CD4-positive, CD25-positive, alpha-beta regulatory T cell (primary cell): ENCODE results near the gene GSG1L. TPM values are rescaled to one million over a fixed set of nuclear protein-coding genes. Genes with fewer than 3 reads are reported as not detected.

ENCODE experiments used
- ATAC-seq, 2 donors: fragments of 150-1000 bp; cut with Tn5 transposase; one replicate each; pipeline ENCODE4 v1.10.0; 2021; ENCODE audit warnings: low read depth in 2 of 2, moderate number of reproducible peaks in 2 of 2, moderate library complexity in 1 of 2
- DNase-seq, 3 donors: peaks; one replicate each; pipeline versions ENCODE4 v3.0.0 to v3.0.0-alpha.2; 2012 to 2022; ENCODE audit warnings: mixed read lengths in 1 of 3
- H3K27ac ChIP-seq: one replicate; pipeline ENCODE4 v1.7.0; 2013; ENCODE audit warnings: mild to moderate bottlenecking, low read length; ENCODE audit not compliant: insufficient read depth, poor library complexity, severe bottlenecking
- H3K27me3 ChIP-seq: one replicate; pipeline ENCODE4 v1.7.0; 2013; ENCODE audit warnings: low read length; ENCODE audit not compliant: control insufficient read depth, insufficient read depth
- H3K36me3 ChIP-seq: one replicate; pipeline ENCODE4 v1.7.0; 2013; ENCODE audit warnings: mild to moderate bottlenecking, low read length, moderate library complexity; ENCODE audit not compliant: control insufficient read depth, insufficient read depth
- H3K4me1 ChIP-seq: 2 replicates; pipeline ENCODE4 v1.7.0; 2013; ENCODE audit warnings: mild to moderate bottlenecking, low read length; ENCODE audit not compliant: insufficient read depth, control insufficient read depth, poor library complexity, severe bottlenecking
- H3K4me3 ChIP-seq: one replicate; pipeline ENCODE4 v1.7.0; 2013; ENCODE audit warnings: low read depth, mild to moderate bottlenecking, low read length, moderate library complexity
- H3K9me3 ChIP-seq, 2 experiments: 1 replicate in 1 of 2; 2 replicates in 1 of 2; pipeline ENCODE4 v1.7.0; 2013; ENCODE audit warnings: low read length in 2 of 2, mild to moderate bottlenecking in 1 of 2, moderate library complexity in 1 of 2; ENCODE audit not compliant: control insufficient read depth in 2 of 2
- H3K27ac Mint-ChIP-seq, 3 donors: one replicate each; pipeline ENCODE4 v1.8.0; 2020 to 2022; ENCODE audit warnings: mild to moderate bottlenecking in 3 of 3, mixed read lengths in 3 of 3, moderate library complexity in 2 of 3
- H3K27me3 Mint-ChIP-seq: one replicate; pipeline ENCODE4 v1.8.0; 2022; ENCODE audit warnings: mild to moderate bottlenecking, mixed read lengths
- H3K36me3 Mint-ChIP-seq: one replicate; pipeline ENCODE4 v1.8.0; 2020; ENCODE audit warnings: mixed read lengths
- H3K4me1 Mint-ChIP-seq, 4 donors: one replicate each; pipeline ENCODE4 v1.8.0; 2020 to 2022; ENCODE audit warnings: mixed read lengths in 4 of 4, mild to moderate bottlenecking in 1 of 4
- H3K4me3 Mint-ChIP-seq, 4 donors: one replicate each; pipeline ENCODE4 v1.8.0; 2020 to 2022; ENCODE audit warnings: mild to moderate bottlenecking in 4 of 4, mixed read lengths in 4 of 4, moderate library complexity in 3 of 4
- H3K9me3 Mint-ChIP-seq, 7 donors: one replicate each; pipeline ENCODE4 v1.8.0; 2020 to 2022; ENCODE audit warnings: mixed read lengths in 7 of 7, mild to moderate bottlenecking in 3 of 7, moderate library complexity in 2 of 7
- polyA plus RNA-seq, 4 donors: library from polyadenylated mRNA; unstranded; fragments of 300-500 nt; fragmentation: Illumina TruSeq; gene quantifications; one replicate each; pipeline ENCODE4 v1.2.3, GENCODE V29; 2021
- total RNA-seq: library from RNA; stranded (reverse); gene quantifications from one replicate; pipeline ENCODE4 v1.2.3, GENCODE V29; 2022

GSG1L gene
- total and polyA plus RNA-seq, 5 donors from 2014 or later: 0.15 TPM; not detected in 4

DNA sequence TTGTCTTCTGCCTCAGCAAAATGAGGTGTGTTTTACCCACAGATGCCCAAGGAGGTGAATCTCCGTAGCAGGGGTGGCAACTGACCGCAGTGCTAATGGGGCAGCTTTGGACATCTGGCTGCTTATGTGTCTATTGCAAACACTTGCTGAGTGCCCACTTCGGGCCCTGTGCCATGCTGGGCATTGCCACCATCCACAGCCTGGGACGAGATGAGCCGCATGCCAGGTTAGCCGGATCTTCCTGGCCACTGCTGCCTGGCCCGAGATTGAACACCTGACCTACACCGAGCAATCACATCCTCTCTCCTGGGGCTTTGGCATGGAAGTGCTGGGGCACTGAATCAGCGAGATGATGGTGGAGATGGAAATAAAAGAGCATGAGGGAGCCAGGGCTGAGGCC is 238.7 kb downstream of the GSG1L start:
- Histone ChIP-seq H3K27ac (no peak overlapping the region), H3K4me3 (no peak overlapping the region), H3K27me3 (no peaks in the 10 kb centered on the region), H3K4me1 (no peaks in the 10 kb centered on the region), H3K9me3 (peaks cover under 1 to 3% of the 10 kb centered on the region in 2 experiments), H3K36me3 (no peaks in the 10 kb centered on the region)
- DNase-seq (no peak), ATAC-seq (no peak)
- H3K36me3 Mint-ChIP-seq: no peaks in the 10 kb centered on the region
- H3K27me3 Mint-ChIP-seq: no peaks in the 10 kb centered on the region
- H3K9me3 Mint-ChIP-seq: peaks cover 0 to 9% (median 3%) of the 10 kb centered on the region in 7 donors
- H3K4me1 Mint-ChIP-seq: no peaks in the 10 kb centered on the region
- H3K27ac Mint-ChIP-seq: no peak overlapping the region
- H3K4me3 Mint-ChIP-seq: no peak overlapping the region

DNA sequence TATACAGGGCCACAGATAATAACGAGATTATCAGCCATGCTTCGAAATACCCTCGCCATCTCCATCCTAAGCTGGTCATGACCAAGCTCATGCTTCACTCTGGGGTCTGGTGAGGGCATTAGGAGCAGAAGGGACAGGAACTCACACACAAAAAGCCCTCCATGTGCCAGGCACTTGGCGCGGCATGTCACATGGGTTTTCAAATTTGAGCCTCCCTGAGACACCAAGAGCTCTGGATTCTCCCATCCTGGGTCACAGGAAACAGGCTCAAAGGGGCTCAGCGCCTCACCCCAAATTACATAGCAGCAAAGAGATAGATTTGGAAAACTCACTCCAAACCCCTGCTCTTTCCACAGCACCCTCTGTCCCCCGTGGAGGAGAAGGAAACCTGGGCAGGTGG is 239.5 kb downstream of the GSG1L start:
- Mint-ChIP-seq H3K9me3 (peaks cover 0 to 7% (median 3%) of the 10 kb centered on the region in 7 donors), H3K4me1 (no peaks in the 10 kb centered on the region), H3K4me3 (peak overlapping the region in 1 of 4 donors; percentile 77), H3K36me3 (no peaks in the 10 kb centered on the region), H3K27ac (no peak overlapping the region), H3K27me3 (no peaks in the 10 kb centered on the region)
- H3K27me3 ChIP-seq: no peaks in the 10 kb centered on the region
- ATAC-seq (no peak), DNase-seq (no peak)
- H3K4me1 ChIP-seq: no peaks in the 10 kb centered on the region
- H3K27ac ChIP-seq: no peak overlapping the region
- no peaks in the 10 kb centered on the region for H3K9me3 ChIP-seq
- H3K36me3 ChIP-seq: no peaks in the 10 kb centered on the region
- H3K4me3 ChIP-seq: no peak overlapping the region

DNA sequence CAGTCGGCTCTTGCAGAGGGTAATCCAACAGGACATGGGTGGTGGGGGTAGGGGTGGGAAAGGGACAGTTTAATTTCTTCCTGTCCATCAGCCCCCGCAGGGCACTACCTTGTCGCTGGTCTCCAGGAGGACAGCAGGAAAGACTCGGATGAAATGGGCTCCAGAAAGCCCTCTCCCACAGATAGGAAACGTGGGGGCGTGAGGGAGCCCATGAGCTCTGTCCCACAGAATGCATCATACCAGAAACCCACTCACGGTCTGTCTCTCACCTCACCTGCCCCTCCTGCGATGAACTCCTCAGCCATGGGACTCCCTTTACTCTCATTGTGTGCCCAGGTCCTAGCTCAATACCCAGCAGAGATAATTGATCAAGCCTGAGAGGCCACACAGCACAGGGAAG is 240.1 kb downstream of the GSG1L start:
- H3K4me3 ChIP-seq: no peak overlapping the region
- H3K27me3 ChIP-seq: no peaks in the 10 kb centered on the region
- no peak overlapping the region for H3K27ac ChIP-seq
- H3K27me3 Mint-ChIP-seq: no peaks in the 10 kb centered on the region
- H3K4me3 Mint-ChIP-seq: no peak overlapping the region
- H3K9me3 Mint-ChIP-seq: peaks cover 0 to 7% (median 0%) of the 10 kb centered on the region in 7 donors
- DNase-seq (no peak), ATAC-seq (no peak)
- no peaks in the 10 kb centered on the region for H3K4me1 ChIP-seq
- H3K36me3 Mint-ChIP-seq: no peaks in the 10 kb centered on the region
- H3K27ac Mint-ChIP-seq: no peak overlapping the region
- H3K9me3 ChIP-seq: no peaks in the 10 kb centered on the region
- no peaks in the 10 kb centered on the region for H3K4me1 Mint-ChIP-seq
- no peaks in the 10 kb centered on the region for H3K36me3 ChIP-seq

DNA sequence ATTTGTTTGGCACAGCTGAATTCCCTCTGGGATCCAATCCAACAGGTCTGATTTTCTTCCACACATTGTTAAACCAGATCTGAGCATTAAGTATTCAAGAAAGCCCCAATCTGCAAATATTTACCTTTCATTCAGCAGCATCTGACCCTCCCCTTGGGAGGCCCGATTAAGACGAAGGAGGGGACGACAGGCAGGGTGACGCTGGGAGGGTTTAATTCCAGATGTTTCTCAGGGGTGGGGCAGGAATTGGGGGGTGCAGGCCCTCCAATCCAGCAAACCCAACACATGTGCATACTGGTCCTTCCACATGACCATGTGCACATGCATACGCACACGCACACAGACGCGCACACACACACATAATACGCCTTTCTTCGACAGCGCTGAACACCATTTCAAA is 240.5 kb downstream of the GSG1L start:
- Histone ChIP-seq H3K27ac (no peak overlapping the region), H3K36me3 (no peaks in the 10 kb centered on the region), H3K9me3 (no peaks in the 10 kb centered on the region), H3K4me1 (no peaks in the 10 kb centered on the region), H3K4me3 (no peak overlapping the region), H3K27me3 (no peaks in the 10 kb centered on the region)
- DNase-seq: no peak
- ATAC-seq: no peak
- Mint-ChIP-seq H3K36me3 (no peaks in the 10 kb centered on the region), H3K27ac (no peak overlapping the region), H3K4me3 (no peak overlapping the region), H3K27me3 (no peaks in the 10 kb centered on the region), H3K4me1 (no peaks in the 10 kb centered on the region), H3K9me3 (peaks cover 0 to 7% (median 0%) of the 10 kb centered on the region in 7 donors)

DNA sequence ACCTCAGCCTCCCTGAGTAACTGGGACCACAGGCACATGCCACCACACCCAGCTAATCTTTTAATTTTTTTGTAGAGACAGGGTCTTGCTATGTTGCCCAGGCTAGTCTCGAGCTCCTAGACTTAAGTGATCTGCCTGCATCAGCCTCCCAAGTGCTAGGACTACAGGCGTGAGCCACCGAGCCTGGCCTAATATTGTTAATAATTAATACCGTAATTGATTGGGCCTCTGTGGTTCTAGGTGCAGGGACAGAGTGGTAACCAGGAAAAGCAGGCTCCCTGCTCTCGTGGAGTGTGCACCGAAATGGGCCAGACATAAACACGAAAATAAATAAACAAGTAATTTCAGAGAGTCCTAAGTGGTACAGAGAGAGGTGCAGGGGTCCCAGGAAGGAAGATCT is 241.0 kb downstream of the GSG1L start:
- H3K36me3 Mint-ChIP-seq: no peaks in the 10 kb centered on the region
- H3K27ac ChIP-seq: no peak overlapping the region
- no peaks in the 10 kb centered on the region for H3K27me3 Mint-ChIP-seq
- H3K36me3 ChIP-seq: no peaks in the 10 kb centered on the region
- H3K4me3 Mint-ChIP-seq: no peak overlapping the region
- no peak overlapping the region for H3K27ac Mint-ChIP-seq
- no peaks in the 10 kb centered on the region for H3K27me3 ChIP-seq
- no peaks in the 10 kb centered on the region for H3K9me3 ChIP-seq
- H3K4me3 ChIP-seq: no peak overlapping the region
- peaks cover 0 to 3% (median 0%) of the 10 kb centered on the region in 7 donors for H3K9me3 Mint-ChIP-seq
- DNase-seq: no peak
- no peak for ATAC-seq
- no peaks in the 10 kb centered on the region for H3K4me1 Mint-ChIP-seq
- H3K4me1 ChIP-seq: no peaks in the 10 kb centered on the region

DNA sequence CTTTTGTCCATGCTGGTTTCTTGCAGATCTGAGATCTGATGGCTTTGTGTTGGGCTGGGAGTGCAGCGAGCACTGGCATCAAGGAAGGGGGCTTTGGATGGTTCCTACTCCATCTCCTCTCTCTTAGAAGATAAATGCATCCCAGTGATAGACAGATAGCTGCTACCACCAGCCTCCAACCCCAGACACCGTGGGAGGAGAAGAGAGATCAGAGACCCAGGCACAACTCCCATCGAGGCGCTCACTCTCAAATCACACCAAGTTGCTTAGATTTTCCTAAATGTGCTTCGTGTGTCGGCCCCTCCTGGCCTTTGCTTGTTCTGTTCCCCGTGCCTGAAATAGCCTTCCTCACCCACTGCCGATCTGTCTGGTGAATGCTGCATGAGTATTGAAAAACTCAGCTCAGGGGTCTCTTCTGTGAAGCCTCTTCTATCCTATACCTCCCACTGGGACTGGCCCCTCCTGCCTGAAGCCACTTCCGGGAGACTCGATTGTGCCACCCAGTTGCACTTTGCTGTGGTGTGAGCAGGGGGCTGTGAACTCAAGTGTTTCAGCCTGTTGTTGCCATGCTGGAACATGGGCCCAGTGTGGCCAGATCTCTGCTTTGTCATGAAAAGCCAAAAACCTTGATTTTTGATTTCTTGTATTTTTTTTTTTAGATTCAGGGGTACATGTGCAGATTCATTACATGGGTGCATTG is 242.7 kb downstream of the GSG1L start:
- Histone ChIP-seq H3K27me3 (no peaks in the 10 kb centered on the region), H3K36me3 (no peaks in the 10 kb centered on the region), H3K4me1 (no peaks in the 10 kb centered on the region), H3K4me3 (no peak overlapping the region), H3K9me3 (no peaks in the 10 kb centered on the region), H3K27ac (no peak overlapping the region)
- Mint-ChIP-seq H3K9me3 (peaks cover 0 to 2% (median 0%) of the 10 kb centered on the region in 7 donors), H3K4me1 (no peaks in the 10 kb centered on the region), H3K36me3 (no peaks in the 10 kb centered on the region), H3K4me3 (no peak overlapping the region), H3K27me3 (no peaks in the 10 kb centered on the region), H3K27ac (no peak overlapping the region)
- ATAC-seq: no peak
- DNase-seq: no peak

DNA sequence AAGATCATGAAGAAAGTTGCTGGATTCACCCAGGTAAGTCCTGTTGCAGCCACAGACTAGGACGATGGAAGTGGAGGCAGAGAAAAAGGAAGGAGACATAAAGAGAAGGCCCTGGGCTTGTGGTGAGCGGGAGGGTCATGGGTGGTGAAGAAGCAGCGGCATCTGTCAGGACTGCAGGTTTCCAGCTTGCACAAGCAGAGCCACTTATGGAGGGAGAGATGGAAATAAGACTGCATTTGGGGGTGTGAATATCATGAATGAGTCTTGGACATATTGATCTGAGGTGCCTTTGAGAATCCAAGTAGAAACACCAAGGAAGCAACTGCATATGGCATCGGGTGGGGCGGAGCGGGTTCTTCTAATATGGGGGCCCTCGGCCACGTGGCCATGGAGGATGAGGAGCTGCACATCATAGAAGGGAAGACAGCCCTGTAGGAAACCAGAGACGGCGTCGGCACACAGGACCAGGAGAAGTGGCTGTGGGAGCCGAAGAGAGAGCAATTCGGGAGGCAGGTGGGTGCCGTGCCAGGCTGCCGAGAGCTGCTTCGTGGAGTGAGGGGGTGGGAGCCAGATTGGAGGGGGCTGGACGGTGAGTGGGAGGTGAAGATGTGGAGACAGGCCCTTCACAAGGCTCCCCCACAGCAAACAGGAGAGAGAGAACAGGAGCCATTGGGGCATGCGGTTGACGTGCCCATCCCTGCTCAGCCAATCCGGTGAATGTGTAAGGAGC is 243.5 kb downstream of the GSG1L start:
- Mint-ChIP-seq H3K27me3 (no peaks in the 10 kb centered on the region), H3K27ac (no peak overlapping the region), H3K9me3 (peaks cover 0 to 2% (median 0%) of the 10 kb centered on the region in 7 donors), H3K4me3 (no peak overlapping the region), H3K4me1 (no peaks in the 10 kb centered on the region), H3K36me3 (no peaks in the 10 kb centered on the region)
- DNase-seq: no peak
- H3K9me3 ChIP-seq: no peaks in the 10 kb centered on the region
- no peak overlapping the region for H3K4me3 ChIP-seq
- no peak for ATAC-seq
- H3K4me1 ChIP-seq: no peaks in the 10 kb centered on the region
- no peaks in the 10 kb centered on the region for H3K36me3 ChIP-seq
- no peak overlapping the region for H3K27ac ChIP-seq
- H3K27me3 ChIP-seq: no peaks in the 10 kb centered on the region

DNA sequence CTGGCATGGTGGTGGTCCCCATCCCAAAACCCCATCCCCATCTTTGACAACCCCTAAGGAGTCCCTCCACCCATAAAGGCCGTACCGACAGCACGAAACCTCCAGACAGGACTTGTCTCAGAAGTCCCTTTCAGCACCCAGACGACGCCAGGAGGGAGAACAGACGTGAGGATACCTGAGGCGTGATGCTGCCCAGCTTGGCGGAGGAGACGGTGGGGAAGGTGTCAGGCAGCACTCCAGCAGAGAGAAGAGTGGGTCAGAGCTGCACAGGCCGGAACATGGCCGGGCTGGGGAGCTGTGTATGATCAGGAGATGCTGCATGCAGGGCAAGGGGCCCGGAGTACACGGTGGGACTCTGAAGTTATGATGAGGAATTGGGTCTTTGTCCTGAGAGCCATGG is 244.2 kb downstream of the GSG1L start:
- H3K4me3 Mint-ChIP-seq: no peak overlapping the region
- H3K4me1 Mint-ChIP-seq: no peaks in the 10 kb centered on the region
- no peaks in the 10 kb centered on the region for H3K9me3 ChIP-seq
- no peak overlapping the region for H3K27ac ChIP-seq
- ATAC-seq: no peak
- H3K36me3 ChIP-seq: no peaks in the 10 kb centered on the region
- H3K4me3 ChIP-seq: no peak overlapping the region
- H3K27ac Mint-ChIP-seq: no peak overlapping the region
- H3K36me3 Mint-ChIP-seq: no peaks in the 10 kb centered on the region
- no peaks in the 10 kb centered on the region for H3K27me3 ChIP-seq
- no peak for DNase-seq
- peaks cover 2% of the 10 kb centered on the region for H3K27me3 Mint-ChIP-seq
- no peaks in the 10 kb centered on the region for H3K4me1 ChIP-seq
- H3K9me3 Mint-ChIP-seq: peaks cover 0 to 2% (median 0%) of the 10 kb centered on the region in 7 donors
